ENCODE data around the gene AFMID. TPM values are rescaled to one million over a fixed set of nuclear protein-coding genes. Genes with fewer than 3 reads are reported as not detected.

The AFMID gene
- total and polyA plus RNA-seq, 2 of the 13 experiments (the other 11 are each of a cell fraction or from before 2014, with no cell fraction given) = 249 to 270 TPM

- ChIA-PET CTCF (ENCODE audit: low intra/inter-chr PET ratio, low total read pairs) (no interaction called here), POLR2A (no interaction called here)
- Histone ChIP-seq H3K9ac (ENCODE audit: insufficient read depth, low read depth, low read length) (no peak overlapping the region), H2AFZ (ENCODE audit: low read length) (no peak overlapping the region), H3K27me3 (ENCODE audit: control insufficient read depth in 1 of 2, insufficient read depth in 2 of 2, low read length in 2 of 2) (peaks cover 10 to 45% of the 10 kb centered on the region in 2 experiments; a peak in 4 of 5 replicates), H3K27ac (ENCODE audit: extremely low read length, insufficient read depth, low read length) (no peak overlapping the region), H4K20me1 (ENCODE audit: insufficient read depth, low read length) (no peaks in the 10 kb centered on the region), H3K9me3 (ENCODE audit: low read length) (no peaks in the 10 kb centered on the region), H3K36me3 (replicated peaks in 1 of 2; ENCODE audit: control insufficient read depth in 1 of 2, insufficient read depth in 2 of 2, low read length in 2 of 2) (no peaks in the 10 kb centered on the region), H3K4me3 (replicated peaks in 1 of 3; ENCODE audit: insufficient read depth in 1 of 3, low read depth in 2 of 3, low read length in 3 of 3) (no peak overlapping the region), H3K79me2 (ENCODE audit: insufficient read depth, low read length) (no peaks in the 10 kb centered on the region), H3K4me2 (ENCODE audit: low read depth, low read length) (no peak overlapping the region), H3K4me1 (ENCODE audit: insufficient read depth, low read length) (peaks cover 53% of the 10 kb centered on the region)
- no TSS peak for BruUV-seq (replicated peaks)
- no peak for FAIRE-seq
- TF ChIP-seq ZNF629 (CRISPR knock-in tag; conservative IDR thresholded peaks at IDR 0.05) (peak; percentile 51), ZBTB46 (CRISPR knock-in tag; IDR thresholded peaks at IDR 0.05; ENCODE audit: borderline replicate concordance) (no peak), ETS1 (CRISPR knock-in tag; IDR thresholded peaks at IDR 0.05) (no peak), ZNF556 (CRISPR knock-in tag; IDR thresholded peaks at IDR 0.05; ENCODE audit: borderline replicate concordance) (no peak), POLR2AphosphoS5 (IDR thresholded peaks at IDR 0.05; ENCODE audit: low read depth, low read length) (no peak), MYC (CRISPR knock-in tag; IDR thresholded peaks at IDR 0.05; ENCODE audit: borderline replicate concordance) (0 out of 2 replicates have a peak, but pooled peaks have one; percentile 12), TEF (CRISPR knock-in tag; IDR thresholded peaks at IDR 0.05) (no peak), ATF7 (IDR thresholded peaks at IDR 0.05) (no peak), ATF7 (CRISPR knock-in tag; IDR thresholded peaks at IDR 0.05) (no peak)
- in situ Hi-C loops (cut with HindIII; ENCODE audit: extremely low pct_ligation_motif_present, low pct_unique_long_range_greater_than_20kb) = no loop called here
- ATAC-seq = no peak
- 44% methylated on average over 3 of the region's 9 CpGs for WGBS (ENCODE audit: low lambda C conversion rate)
- DNase-seq (ENCODE audit: low spot score) = no peak
- intact Hi-C loops (cut with micrococcal nuclease; ENCODE audit: unreplicated experiment) = no loop called here
These were observed 52.3 kb downstream of the AFMID start for GRCh38 chr17:78239489-78239931.

Measured in HepG2 (cell line).